Activated CD4-positive, CD25-positive, alpha-beta regulatory T cell treated with anti-CD3 and anti-CD28 coated beads, Interleukin-2, amount 50 U/mL, for 24 hours (primary cell): ENCODE data around the gene ALKAL2.

ENCODE experiments used
- ATAC-seq, 2 donors: fragments of 150-1000 bp; cut with Tn5 transposase; one replicate each; pipeline ENCODE4 v1.10.0; 2021; ENCODE audit warnings: mild to moderate bottlenecking in 1 of 2, moderate library complexity in 1 of 2

Gene ALKAL2

GRCh38 chr2:269356-270030, 18.4 kb downstream of the ALKAL2 start:
- ATAC-seq = no peak

GRCh38 chr2:268323-268722, 19.6 kb downstream of the ALKAL2 start:
- ATAC-seq = no peak

GRCh38 chr2:264493-265468, 23.1 kb downstream of the ALKAL2 start, which contains the start of gene ACP1:
ACP1 (plus strand) TSS chr2:264947; CDS start chr2:264965, 18 bp downstream.
- ATAC-seq = peak; percentile 85 to 87

GRCh38 chr2:263774-264492, 24.0 kb downstream of the ALKAL2 start, which contains the start of gene SH3YL1:
SH3YL1 (minus strand) TSS chr2:264032; CDS start chr2:263984, 48 bp downstream.
- peak; percentile 12 to 26 for ATAC-seq

- ATAC-seq = no peak
Observed at GRCh38 chr2:263022-263738, 24.7 kb downstream of the ALKAL2 start.

GRCh38 chr2:262117-262516, 25.8 kb downstream of the ALKAL2 start:
- no peak for ATAC-seq

GRCh38 chr2:260507-261161, 27.3 kb downstream of the ALKAL2 start:
- no peak for ATAC-seq

GRCh38 chr2:259789-260331, 28.0 kb downstream of the ALKAL2 start:
- ATAC-seq = no peak

- ATAC-seq = no peak
Observed at GRCh38 chr2:258933-259332, 29.0 kb downstream of the ALKAL2 start.

GRCh38 chr2:257842-258241, 30.0 kb downstream of the ALKAL2 start:
- no peak for ATAC-seq

- ATAC-seq = no peak
Observed at GRCh38 chr2:257429-257828, 30.5 kb downstream of the ALKAL2 start.

GRCh38 chr2:256094-256493, 31.8 kb downstream of the ALKAL2 start:
- no peak for ATAC-seq

- no peak for ATAC-seq
Observed at GRCh38 chr2:255195-255594, 32.7 kb downstream of the ALKAL2 start.

GRCh38 chr2:254241-254640, 33.6 kb downstream of the ALKAL2 start:
- no peak for ATAC-seq

GRCh38 chr2:253202-253638, 34.7 kb downstream of the ALKAL2 start:
- ATAC-seq = no peak

- no peak for ATAC-seq
Observed at GRCh38 chr2:252001-252602, 35.8 kb downstream of the ALKAL2 start.

GRCh38 chr2:249538-250042, 38.3 kb downstream of the ALKAL2 start:
- ATAC-seq = no peak

- ATAC-seq = no peak
Observed at GRCh38 chr2:248724-249123, 39.2 kb downstream of the ALKAL2 start.

- no peak for ATAC-seq
Observed at GRCh38 chr2:246489-247144, 41.3 kb downstream of the ALKAL2 start.

- no peak for ATAC-seq
Observed at GRCh38 chr2:244547-244946, 43.3 kb downstream of the ALKAL2 start.
